ENCODE data around the gene MISP3. TPM values are rescaled to one million over a fixed set of nuclear protein-coding genes. Genes with fewer than 3 reads are reported as not detected.

The MISP3 gene
- polyA plus RNA-seq, 1 donor from 2014 or later = 8.2 TPM

- no peaks in the 10 kb centered on the region for H4K20me1 ChIP-seq (ENCODE audit: insufficient read depth)
- no peaks in the 10 kb centered on the region for H3K9me2 ChIP-seq (ENCODE audit: insufficient read depth, low read length)
- H3K27ac ChIP-seq (ENCODE audit: low read length) = no peak overlapping the region
- H3K4me3 ChIP-seq (ENCODE audit: low read length) = no peak overlapping the region
- no peaks in the 10 kb centered on the region for H3K9me3 ChIP-seq (ENCODE audit: low read length)
- H2AFZ ChIP-seq (ENCODE audit: low read depth, low read length) = no peak overlapping the region
- no peak for TF ChIP-seq SMC3 (conservative IDR thresholded peaks at IDR 0.05; ENCODE audit: poor library complexity)
- no peak for TF ChIP-seq EZH2 (IDR thresholded peaks at IDR 0.05; ENCODE audit: borderline replicate concordance, insufficient read depth, low read length, poor library complexity, severe bottlenecking)
- TF ChIP-seq MXI1 (conservative IDR thresholded peaks at IDR 0.05; ENCODE audit: poor library complexity, severe bottlenecking) = no peak
- no peak for TF ChIP-seq POLR2AphosphoS5 (IDR thresholded peaks at IDR 0.05)
- no peak for TF ChIP-seq CTCF (IDR thresholded peaks at IDR 0.05; ENCODE audit: poor library complexity, severe bottlenecking)
- TF ChIP-seq REST (IDR thresholded peaks at IDR 0.05; ENCODE audit: borderline replicate concordance) = no peak
- TF ChIP-seq RAD21 (conservative IDR thresholded peaks at IDR 0.05) = no peak
- no peak for TF ChIP-seq EP300 (conservative IDR thresholded peaks at IDR 0.05; ENCODE audit: poor library complexity, severe bottlenecking)
- TF ChIP-seq TAF1 (IDR thresholded peaks at IDR 0.05; ENCODE audit: low read depth) = no peak
- H3K79me2 ChIP-seq (replicated peaks; ENCODE audit: insufficient read depth, low read length) = no peaks in the 10 kb centered on the region
- H3K27me3 ChIP-seq (ENCODE audit: insufficient read depth, low read depth, low read length) = no peaks in the 10 kb centered on the region
- H3K36me3 ChIP-seq (ENCODE audit: insufficient read depth, low read length) = no peaks in the 10 kb centered on the region
- no peaks in the 10 kb centered on the region for H3F3A ChIP-seq (ENCODE audit: insufficient read depth, low read length, poor library complexity, severe bottlenecking)
- no peak overlapping the region for H3K9ac ChIP-seq (ENCODE audit: low read length)
- H3K4me2 ChIP-seq (ENCODE audit: low read length) = no peak overlapping the region
These were observed 5.8 kb downstream of the MISP3 start for GRCh38 chr19:14078411-14078810.

GRCh38 chr19:14080887-14081796 lies 8.6 kb downstream of the MISP3 start:
- Histone ChIP-seq H4K20me1 (ENCODE audit: insufficient read depth) (no peaks in the 10 kb centered on the region), H3K27ac (ENCODE audit: low read length) (peak overlapping the region; percentile 61), H3F3A (ENCODE audit: insufficient read depth, low read length, poor library complexity, severe bottlenecking) (no peaks in the 10 kb centered on the region), H3K4me3 (ENCODE audit: low read length) (peak overlapping the region; percentile 82), H3K4me2 (ENCODE audit: low read length) (peak overlapping the region; percentile 54), H3K9ac (ENCODE audit: low read length) (peak overlapping the region; percentile 75), H3K79me2 (replicated peaks; ENCODE audit: insufficient read depth, low read length) (no peaks in the 10 kb centered on the region), H3K27me3 (ENCODE audit: insufficient read depth, low read depth, low read length) (no peaks in the 10 kb centered on the region), H3K9me3 (ENCODE audit: low read length) (no peaks in the 10 kb centered on the region), H3K36me3 (ENCODE audit: insufficient read depth, low read length) (no peaks in the 10 kb centered on the region), H3K9me2 (ENCODE audit: insufficient read depth, low read length) (no peaks in the 10 kb centered on the region), H2AFZ (ENCODE audit: low read depth, low read length) (peak overlapping the region; percentile 94)
- TF ChIP-seq RAD21 (conservative IDR thresholded peaks at IDR 0.05) (no peak), MXI1 (conservative IDR thresholded peaks at IDR 0.05; ENCODE audit: poor library complexity, severe bottlenecking) (peak; percentile 41), CTCF (IDR thresholded peaks at IDR 0.05; ENCODE audit: poor library complexity, severe bottlenecking) (peak; percentile 8), EZH2 (IDR thresholded peaks at IDR 0.05; ENCODE audit: borderline replicate concordance, insufficient read depth, low read length, poor library complexity, severe bottlenecking) (no peak), EP300 (conservative IDR thresholded peaks at IDR 0.05; ENCODE audit: poor library complexity, severe bottlenecking) (no peak), SMC3 (conservative IDR thresholded peaks at IDR 0.05; ENCODE audit: poor library complexity) (no peak), POLR2AphosphoS5 (IDR thresholded peaks at IDR 0.05) (no peak), REST (IDR thresholded peaks at IDR 0.05; ENCODE audit: borderline replicate concordance) (peak; percentile 62), TAF1 (IDR thresholded peaks at IDR 0.05; ENCODE audit: low read depth) (peak; percentile 74)

Data from neural cell (in vitro differentiated cells).